ENCODE measurements around the gene PFDN5.

DNA sequence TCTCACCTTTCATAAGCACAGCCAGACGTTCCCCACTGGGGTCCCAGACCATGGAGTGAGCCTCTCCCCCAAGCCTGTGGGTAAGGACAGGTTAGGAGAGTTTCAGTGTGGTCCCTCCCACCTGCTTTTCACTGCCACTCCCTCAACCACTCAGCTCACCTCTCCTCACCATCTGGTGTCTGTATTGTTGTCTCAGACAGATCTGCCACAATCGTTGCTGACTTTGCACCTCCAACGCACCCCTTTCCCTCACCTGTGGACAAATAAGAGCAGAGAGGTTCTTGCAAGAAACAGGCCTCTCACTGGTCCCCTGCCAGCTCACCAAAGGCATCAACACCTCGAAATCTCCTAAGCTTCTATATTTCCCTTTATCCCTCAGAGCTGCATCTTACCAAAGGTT lies 12.9 kb downstream of the PFDN5 start:
- TF ChIP-seq POLR2A (IDR thresholded peaks at IDR 0.05) = no peak
- TF ChIP-seq CTCF (IDR thresholded peaks at IDR 0.05) = no peak
- TF ChIP-seq POLR2AphosphoS5 (IDR thresholded peaks at IDR 0.05) = no peak
